Colonic mucosa (tissue), 4 donors: ENCODE measurements around the gene SOBP. TPM values are rescaled to one million over a fixed set of nuclear protein-coding genes. Genes with fewer than 3 reads are reported as not detected.
A peak's percentile ranks its signal among the peaks of the same experiment; 100 is the strongest.

ENCODE experiments used
- DNase-seq: peaks from one replicate; pipeline ENCODE4 v3.0.0-alpha.2; 2020
- H3K27ac ChIP-seq: fragments of 200-600 bp; one replicate; pipeline ENCODE4 v1.8.0; 2021
- H3K27me3 ChIP-seq: fragments of 200-600 bp; one replicate; pipeline ENCODE4 v1.8.0; 2021
- H3K36me3 ChIP-seq: fragments of 200-600 bp; one replicate; pipeline ENCODE4 v1.8.0; 2021
- H3K4me1 ChIP-seq: fragments of 200-600 bp; one replicate; pipeline ENCODE4 v1.8.0; 2021; ENCODE audit warnings: mild to moderate bottlenecking
- H3K4me3 ChIP-seq: fragments of 200-600 bp; one replicate; pipeline ENCODE4 v1.8.0; 2021
- H3K9ac ChIP-seq, 2 donors: one replicate each; pipeline ENCODE4 v1.7.0; 2013; ENCODE audit warnings: control low read depth in 2 of 2, low read depth in 2 of 2, low read length in 2 of 2
- H3K9me3 ChIP-seq: fragments of 200-600 bp; one replicate; pipeline ENCODE4 v1.8.0; 2021
- CTCF ChIP-seq: fragments of 200-600 bp; IDR thresholded peaks from one replicate; pipeline ENCODE4 v1.8.0; 2022; ENCODE audit warnings: antibody characterized with exemption, mild to moderate bottlenecking
- intact Hi-C: fragments of 100-400 bp; cut with DNase I; formaldehyde crosslinking; loops from one replicate; pipeline ENCODE4 v1.14.1; 2022
- total RNA-seq, 2 donors: library from RNA; stranded (reverse); fragmentation: NEBNext Ultra II Directional in 1 of 2; extraction: Animal tissue kit (Norgen Biotek cat#: 25700) in 1 of 2; gene quantifications; one replicate each; pipeline ENCODE4 v1.2.1, GENCODE V29; 2021
- donor health status: healthy.
- donor health status: DM: no; HTN: no; CAD: no.
- donor health status: DM: no; HTN: no; CAD: no.

Gene SOBP
- total RNA-seq, 2 donors from 2014 or later, result 0.67 to 3.4 TPM

- intact Hi-C loops, result no loop called here
- no peak overlapping the region for H3K27ac ChIP-seq
- no peak overlapping the region for H3K4me3 ChIP-seq
- H3K9ac ChIP-seq, result no peak overlapping the region
- no peak for DNase-seq
- H3K27me3 ChIP-seq, result no peaks in the 10 kb centered on the region
- TF ChIP-seq CTCF, result peak; percentile 81
- H3K4me1 ChIP-seq, result no peaks in the 10 kb centered on the region
- no peaks in the 10 kb centered on the region for H3K36me3 ChIP-seq
- H3K9me3 ChIP-seq, result no peaks in the 10 kb centered on the region
These were observed 214.6 kb downstream of the SOBP start for GRCh38 chr6:107704347-107705013.

- TF ChIP-seq CTCF, result no peak
These were observed 216.7 kb downstream of the SOBP start for GRCh38 chr6:107706516-107707115.

GRCh38 chr6:107707346-107708275, 217.7 kb downstream of the SOBP start:
- Histone ChIP-seq H3K9me3 (no peaks in the 10 kb centered on the region), H3K9ac (no peak overlapping the region), H3K27ac (no peak overlapping the region), H3K27me3 (no peaks in the 10 kb centered on the region), H3K36me3 (no peaks in the 10 kb centered on the region), H3K4me1 (no peaks in the 10 kb centered on the region), H3K4me3 (no peak overlapping the region)
- intact Hi-C loops, result no loop called here
- TF ChIP-seq CTCF, result no peak
- no peak for DNase-seq

More at GRCh38 chr6:107706516-107707115, 216.7 kb downstream of the SOBP start:
- DNase-seq, result no peak
- intact Hi-C loops, result no loop called here
- Histone ChIP-seq H3K9me3 (no peaks in the 10 kb centered on the region), H3K4me3 (no peak overlapping the region), H3K27ac (no peak overlapping the region), H3K27me3 (no peaks in the 10 kb centered on the region), H3K4me1 (no peaks in the 10 kb centered on the region), H3K36me3 (no peaks in the 10 kb centered on the region), H3K9ac (no peak overlapping the region)

- Histone ChIP-seq H3K4me1 (no peaks in the 10 kb centered on the region), H3K9me3 (no peaks in the 10 kb centered on the region), H3K27ac (no peak overlapping the region), H3K4me3 (no peak overlapping the region), H3K27me3 (no peaks in the 10 kb centered on the region), H3K9ac (no peak overlapping the region), H3K36me3 (no peaks in the 10 kb centered on the region)
- intact Hi-C loops, result no loop called here
- DNase-seq, result no peak
- no peak for TF ChIP-seq CTCF
These were observed 218.5 kb downstream of the SOBP start for GRCh38 chr6:107708435-107708834.

- Histone ChIP-seq H3K27ac (no peak overlapping the region), H3K36me3 (no peaks in the 10 kb centered on the region), H3K27me3 (no peaks in the 10 kb centered on the region), H3K4me1 (no peaks in the 10 kb centered on the region), H3K9ac (no peak overlapping the region), H3K4me3 (no peak overlapping the region), H3K9me3 (no peaks in the 10 kb centered on the region)
- intact Hi-C loops, result no loop called here
- no peak for DNase-seq
- TF ChIP-seq CTCF, result no peak
These were observed 219.4 kb downstream of the SOBP start for GRCh38 chr6:107709341-107709740.

Other genes with a start within 250 kb of the SOBP start
- 10 to 100 TPM; 26.3 to 35.7 TPM for gene PDSS2, start 30.6 kb upstream of the SOBP start, total RNA-seq